Measurements from ENCODE around the gene PCID2.
"Not testable (repeated sequence)": the region's sequence is repeated elsewhere in the genome, so short reads cannot be mapped to it uniquely, and the experiment has no call there.

Gene PCID2

DNA sequence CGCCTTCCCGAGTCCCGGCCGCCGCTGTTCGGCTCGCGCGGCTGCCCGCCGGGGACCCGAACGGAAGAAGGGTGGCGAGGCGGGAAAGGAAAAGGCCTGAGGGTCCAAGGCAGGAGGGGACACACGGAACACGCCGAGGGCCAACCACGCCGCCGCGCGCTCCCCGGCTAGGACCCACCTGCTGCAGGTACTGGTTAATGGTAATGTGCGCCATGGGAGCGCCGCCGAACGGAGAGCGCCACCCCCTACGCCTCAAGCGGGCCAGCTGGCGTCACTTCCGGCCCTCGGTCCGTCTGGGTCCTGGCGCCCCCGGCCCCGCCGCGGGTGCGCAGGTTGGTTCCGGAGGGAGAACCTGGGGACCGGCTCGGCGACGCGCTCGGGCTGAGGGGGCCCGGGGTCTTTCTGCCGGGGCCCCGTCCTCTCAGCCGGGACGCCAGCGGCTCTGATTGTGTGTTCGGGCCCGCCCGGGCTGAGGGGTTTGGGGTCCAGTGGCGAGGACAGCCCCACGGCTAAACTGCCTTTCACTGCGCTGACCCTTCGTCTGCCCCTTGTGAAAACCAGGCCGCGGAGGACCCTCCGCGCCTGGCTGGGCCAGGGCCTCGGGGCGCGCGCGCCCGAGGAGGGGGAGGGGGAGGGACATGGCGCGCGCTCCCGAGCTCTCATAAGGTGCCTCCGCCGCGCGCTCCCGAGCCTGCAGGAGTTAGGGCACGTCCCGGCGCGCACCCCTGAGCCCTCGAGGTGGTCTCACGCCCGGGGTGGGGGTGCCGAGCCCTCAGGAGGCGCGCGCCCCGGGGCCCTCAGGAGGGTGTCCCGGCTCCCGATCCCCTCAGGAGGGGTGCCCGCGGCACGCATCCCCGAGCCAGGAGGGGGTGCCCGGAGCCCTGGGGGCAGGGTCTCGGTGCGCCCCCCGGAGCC, at the start of gene PCID2:
Gene PCID2, minus strand, starts transcription at position 249 of the 915 bp plus-strand sequence. Its CDS starts 35 bp downstream, at position 214.
- Histone ChIP-seq H3K27ac (ENCODE audit: low read depth in 2 of 2, low read length in 2 of 2) (peak within 1 kb of the TSS; percentile 99), H3K4me1 (ENCODE audit: control insufficient read depth in 2 of 2, insufficient read depth in 2 of 2, low read length in 2 of 2) (peaks cover 10 to 17% of the 10 kb centered on the region in 2 donors), H3K9ac (ENCODE audit: low read depth in 1 of 2, low read length in 2 of 2) (peak within 1 kb of the TSS; percentile 95 to 96), H3K36me3 (ENCODE audit: control insufficient read depth in 2 of 2, insufficient read depth in 2 of 2, low read length in 2 of 2) (peaks cover 4 to 16% of the 10 kb centered on the region in 2 donors), H3K27me3 (ENCODE audit: control insufficient read depth in 2 of 2, insufficient read depth in 2 of 2, low read length in 2 of 2) (no peaks in the 10 kb centered on the region), H3K4me3 (ENCODE audit: low read length in 2 of 2) (peak within 1 kb of the TSS; percentile 75 to 89), H3K9me3 (ENCODE audit: control insufficient read depth in 2 of 2, low read length in 2 of 2) (no peaks in the 10 kb centered on the region)

- not testable (repeated sequence) for H3K4me3 ChIP-seq (ENCODE audit: low read length in 2 of 2); H3K9me3 ChIP-seq (ENCODE audit: control insufficient read depth in 2 of 2, low read length in 2 of 2); H3K9ac ChIP-seq (ENCODE audit: low read depth in 1 of 2, low read length in 2 of 2); H3K4me1 ChIP-seq (ENCODE audit: control insufficient read depth in 2 of 2, insufficient read depth in 2 of 2, low read length in 2 of 2); H3K27me3 ChIP-seq (ENCODE audit: control insufficient read depth in 2 of 2, insufficient read depth in 2 of 2, low read length in 2 of 2); H3K27ac ChIP-seq (ENCODE audit: low read depth in 2 of 2, low read length in 2 of 2)
- H3K36me3 ChIP-seq (ENCODE audit: control insufficient read depth in 2 of 2, insufficient read depth in 2 of 2, low read length in 2 of 2), result peaks cover 48 to 56% of the 10 kb centered on the region in 2 donors
Measured at GRCh38 chr13:113257908-113258307, 49.4 kb upstream of the PCID2 start.

DNA sequence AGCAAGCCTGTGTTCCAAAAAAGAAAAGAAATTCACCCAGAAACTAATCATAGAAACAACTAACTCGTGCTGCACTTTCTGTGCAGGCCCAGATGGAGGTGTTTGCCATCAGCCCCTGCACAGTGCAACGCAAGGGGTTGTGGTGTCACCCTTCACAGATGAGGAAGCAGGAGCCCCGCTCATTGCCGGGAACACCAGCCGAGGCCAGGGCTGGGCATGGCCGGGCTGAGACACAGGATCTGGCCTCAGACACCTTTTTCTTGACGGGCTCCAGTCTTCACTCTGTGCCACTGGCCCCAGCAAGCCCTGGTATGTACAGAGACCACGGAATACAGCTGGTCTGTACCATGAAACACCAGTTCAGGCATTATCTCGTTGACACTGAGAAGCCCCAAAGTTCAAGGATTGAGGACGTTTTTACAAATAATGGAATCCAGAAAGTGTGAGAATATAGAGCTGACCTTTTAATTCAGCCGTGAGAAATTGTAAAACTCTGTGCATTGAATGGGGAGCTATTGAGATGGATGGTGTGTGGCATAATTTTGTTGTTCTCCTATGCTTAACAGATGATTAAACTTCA, 44.1 kb upstream of the PCID2 start:
- no peak overlapping the region for H3K9ac ChIP-seq (ENCODE audit: low read depth in 1 of 2, low read length in 2 of 2)
- no peaks in the 10 kb centered on the region for H3K27me3 ChIP-seq (ENCODE audit: control insufficient read depth in 2 of 2, insufficient read depth in 2 of 2, low read length in 2 of 2)
- no peaks in the 10 kb centered on the region for H3K9me3 ChIP-seq (ENCODE audit: control insufficient read depth in 2 of 2, low read length in 2 of 2)
- H3K4me1 ChIP-seq (ENCODE audit: control insufficient read depth in 2 of 2, insufficient read depth in 2 of 2, low read length in 2 of 2), result no peaks in the 10 kb centered on the region
- H3K36me3 ChIP-seq (ENCODE audit: control insufficient read depth in 2 of 2, insufficient read depth in 2 of 2, low read length in 2 of 2), result peaks cover 73 to 84% of the 10 kb centered on the region in 2 donors
- H3K27ac ChIP-seq (ENCODE audit: low read depth in 2 of 2, low read length in 2 of 2), result no peak overlapping the region
- H3K4me3 ChIP-seq (ENCODE audit: low read length in 2 of 2), result no peak overlapping the region

DNA sequence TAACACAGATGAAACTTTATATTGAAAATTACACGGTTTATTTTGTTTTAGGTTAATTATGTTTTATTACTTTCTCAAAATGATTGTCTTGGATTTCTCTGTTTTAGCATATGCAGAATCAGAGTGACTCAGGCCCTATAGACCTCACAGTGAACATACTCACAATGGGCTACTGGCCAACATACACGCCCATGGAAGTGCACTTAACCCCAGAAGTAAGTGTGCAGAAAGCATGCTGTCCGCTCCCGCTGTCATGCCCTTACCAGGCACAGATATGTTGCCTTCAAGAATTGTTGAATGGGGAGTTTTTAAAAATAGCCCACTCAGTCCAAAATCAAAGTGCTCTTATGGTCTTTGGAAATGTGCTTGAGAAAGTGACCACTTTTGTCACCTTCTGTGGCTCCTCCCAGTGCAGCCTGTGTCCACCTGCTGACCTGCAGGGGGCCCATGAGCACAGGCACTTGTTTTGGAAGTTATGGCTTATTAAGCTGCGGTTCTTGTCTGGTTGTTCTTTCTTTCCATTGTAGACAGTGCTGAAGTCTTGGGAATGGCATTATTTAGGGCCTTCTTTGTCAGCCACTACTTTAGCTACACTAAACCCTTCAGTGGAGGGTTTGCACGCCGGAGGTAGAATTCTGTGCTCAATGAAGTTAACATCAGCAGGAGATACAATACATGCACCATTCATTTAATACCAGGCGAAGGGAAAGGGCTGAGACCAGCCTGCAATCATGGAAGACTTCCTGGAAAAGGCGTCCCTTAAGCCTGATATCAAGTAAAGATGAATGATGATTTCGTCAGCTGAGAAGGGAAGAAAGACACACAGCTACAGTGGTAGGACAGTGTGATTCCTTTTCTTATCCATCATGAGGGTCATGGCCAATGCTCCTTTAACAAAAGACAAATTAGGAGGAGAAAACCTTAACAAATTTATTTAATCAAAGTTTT, 37.7 kb upstream of the PCID2 start:
- no peaks in the 10 kb centered on the region for H3K27me3 ChIP-seq (ENCODE audit: control insufficient read depth in 2 of 2, insufficient read depth in 2 of 2, low read length in 2 of 2)
- H3K9ac ChIP-seq (ENCODE audit: low read depth in 1 of 2, low read length in 2 of 2), result no peak overlapping the region
- no peaks in the 10 kb centered on the region for H3K9me3 ChIP-seq (ENCODE audit: control insufficient read depth in 2 of 2, low read length in 2 of 2)
- peaks cover 82% of the 10 kb centered on the region in 2 donors for H3K36me3 ChIP-seq (ENCODE audit: control insufficient read depth in 2 of 2, insufficient read depth in 2 of 2, low read length in 2 of 2)
- H3K4me1 ChIP-seq (ENCODE audit: control insufficient read depth in 2 of 2, insufficient read depth in 2 of 2, low read length in 2 of 2), result no peaks in the 10 kb centered on the region
- H3K4me3 ChIP-seq (ENCODE audit: low read length in 2 of 2), result no peak overlapping the region
- no peak overlapping the region for H3K27ac ChIP-seq (ENCODE audit: low read depth in 2 of 2, low read length in 2 of 2)

DNA sequence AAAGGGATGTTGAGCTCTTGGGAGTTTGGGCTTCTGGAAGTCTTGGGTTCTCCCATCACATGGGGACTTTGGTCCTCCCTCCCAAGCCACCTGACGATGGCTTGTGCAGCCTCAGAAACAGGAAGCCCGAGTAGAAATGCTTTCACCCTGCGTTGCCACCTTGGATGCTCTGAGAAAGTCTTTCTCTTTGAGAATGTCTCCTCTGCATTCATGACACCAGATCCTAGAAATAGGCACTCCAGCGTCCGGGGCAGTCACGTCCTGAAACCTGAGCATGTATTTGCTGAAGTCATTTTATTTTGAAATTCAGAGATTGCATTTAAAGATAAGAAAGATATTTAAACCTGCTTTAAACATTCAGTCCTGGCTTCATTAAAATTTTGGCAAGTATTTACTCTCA, 35.4 kb upstream of the PCID2 start:
- Histone ChIP-seq H3K4me3 (ENCODE audit: low read length in 2 of 2) (no peak overlapping the region), H3K27me3 (ENCODE audit: control insufficient read depth in 2 of 2, insufficient read depth in 2 of 2, low read length in 2 of 2) (no peaks in the 10 kb centered on the region), H3K27ac (ENCODE audit: low read depth in 2 of 2, low read length in 2 of 2) (no peak overlapping the region), H3K9ac (ENCODE audit: low read depth in 1 of 2, low read length in 2 of 2) (no peak overlapping the region), H3K36me3 (ENCODE audit: control insufficient read depth in 2 of 2, insufficient read depth in 2 of 2, low read length in 2 of 2) (peaks cover 76 to 77% of the 10 kb centered on the region in 2 donors), H3K9me3 (ENCODE audit: control insufficient read depth in 2 of 2, low read length in 2 of 2) (no peaks in the 10 kb centered on the region), H3K4me1 (ENCODE audit: control insufficient read depth in 2 of 2, insufficient read depth in 2 of 2, low read length in 2 of 2) (no peaks in the 10 kb centered on the region)

DNA sequence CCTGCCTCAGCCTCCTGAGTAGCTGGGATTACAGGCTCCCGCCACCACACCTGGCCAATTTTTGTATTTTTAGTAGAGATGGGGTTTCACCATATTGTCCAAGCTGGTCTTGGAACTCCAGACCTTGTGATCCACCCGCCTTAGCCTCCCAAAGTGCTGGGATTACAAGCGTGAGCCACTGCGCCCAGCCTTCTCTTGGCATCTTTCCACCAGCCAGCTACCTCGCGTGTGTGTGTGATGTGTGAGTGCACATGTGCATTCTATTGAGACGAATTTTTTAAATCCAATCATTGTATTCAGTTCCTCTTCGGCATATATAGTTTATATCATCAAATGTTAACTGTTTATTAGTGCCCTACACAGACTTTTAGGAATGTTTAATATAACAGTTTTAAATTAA, 33.2 kb upstream of the PCID2 start:
- peaks cover 67 to 71% of the 10 kb centered on the region in 2 donors for H3K36me3 ChIP-seq (ENCODE audit: control insufficient read depth in 2 of 2, insufficient read depth in 2 of 2, low read length in 2 of 2)
- H3K9ac ChIP-seq (ENCODE audit: low read depth in 1 of 2, low read length in 2 of 2); H3K4me3 ChIP-seq (ENCODE audit: low read length in 2 of 2); H3K27me3 ChIP-seq (ENCODE audit: control insufficient read depth in 2 of 2, insufficient read depth in 2 of 2, low read length in 2 of 2); H3K9me3 ChIP-seq (ENCODE audit: control insufficient read depth in 2 of 2, low read length in 2 of 2); H3K27ac ChIP-seq (ENCODE audit: low read depth in 2 of 2, low read length in 2 of 2); H3K4me1 ChIP-seq (ENCODE audit: control insufficient read depth in 2 of 2, insufficient read depth in 2 of 2, low read length in 2 of 2): not testable (repeated sequence)

- Histone ChIP-seq H3K9ac (ENCODE audit: low read depth in 1 of 2, low read length in 2 of 2) (no peak overlapping the region), H3K36me3 (ENCODE audit: control insufficient read depth in 2 of 2, insufficient read depth in 2 of 2, low read length in 2 of 2) (peaks cover 58 to 67% of the 10 kb centered on the region in 2 donors), H3K27ac (ENCODE audit: low read depth in 2 of 2, low read length in 2 of 2) (no peak overlapping the region), H3K4me3 (ENCODE audit: low read length in 2 of 2) (no peak overlapping the region), H3K27me3 (ENCODE audit: control insufficient read depth in 2 of 2, insufficient read depth in 2 of 2, low read length in 2 of 2) (no peaks in the 10 kb centered on the region), H3K4me1 (ENCODE audit: control insufficient read depth in 2 of 2, insufficient read depth in 2 of 2, low read length in 2 of 2) (no peaks in the 10 kb centered on the region), H3K9me3 (ENCODE audit: control insufficient read depth in 2 of 2, low read length in 2 of 2) (no peaks in the 10 kb centered on the region)
Measured at GRCh38 chr13:113239986-113240385, 31.5 kb upstream of the PCID2 start.

GRCh38 chr13:113239357-113239756, 30.9 kb upstream of the PCID2 start:
- Histone ChIP-seq H3K36me3 (ENCODE audit: control insufficient read depth in 2 of 2, insufficient read depth in 2 of 2, low read length in 2 of 2) (peaks cover 57 to 68% of the 10 kb centered on the region in 2 donors), H3K4me1 (ENCODE audit: control insufficient read depth in 2 of 2, insufficient read depth in 2 of 2, low read length in 2 of 2) (no peaks in the 10 kb centered on the region), H3K9me3 (ENCODE audit: control insufficient read depth in 2 of 2, low read length in 2 of 2) (no peaks in the 10 kb centered on the region), H3K27ac (ENCODE audit: low read depth in 2 of 2, low read length in 2 of 2) (no peak overlapping the region), H3K27me3 (ENCODE audit: control insufficient read depth in 2 of 2, insufficient read depth in 2 of 2, low read length in 2 of 2) (no peaks in the 10 kb centered on the region), H3K9ac (ENCODE audit: low read depth in 1 of 2, low read length in 2 of 2) (no peak overlapping the region), H3K4me3 (ENCODE audit: low read length in 2 of 2) (no peak overlapping the region)

- Histone ChIP-seq H3K27me3 (ENCODE audit: control insufficient read depth in 2 of 2, insufficient read depth in 2 of 2, low read length in 2 of 2) (no peaks in the 10 kb centered on the region), H3K36me3 (ENCODE audit: control insufficient read depth in 2 of 2, insufficient read depth in 2 of 2, low read length in 2 of 2) (peaks cover 55 to 61% of the 10 kb centered on the region in 2 donors), H3K9ac (ENCODE audit: low read depth in 1 of 2, low read length in 2 of 2) (no peak overlapping the region), H3K27ac (ENCODE audit: low read depth in 2 of 2, low read length in 2 of 2) (no peak overlapping the region), H3K4me3 (ENCODE audit: low read length in 2 of 2) (no peak overlapping the region), H3K9me3 (ENCODE audit: control insufficient read depth in 2 of 2, low read length in 2 of 2) (no peaks in the 10 kb centered on the region), H3K4me1 (ENCODE audit: control insufficient read depth in 2 of 2, insufficient read depth in 2 of 2, low read length in 2 of 2) (no peaks in the 10 kb centered on the region)
Measured at GRCh38 chr13:113238536-113238935, 30.1 kb upstream of the PCID2 start.
